Islet of Langerhans (tissue), 1 donor: ENCODE measurements around the gene LGALS1.
"Not testable (repeated sequence)": the region's sequence is repeated elsewhere in the genome, so short reads cannot be mapped to it uniquely, and the experiment has no call there.

Experiments
- FAIRE-seq: peaks from one replicate; lab custom pipeline; 2011; peaks lifted over from hg19 to GRCh38; lab: Jason Lieb, UNC

The LGALS1 gene

GRCh38 chr22:37690407-37690806 lies 15.0 kb downstream of the LGALS1 start:
- no peak for FAIRE-seq

- FAIRE-seq: no peak
These were observed 15.6 kb downstream of the LGALS1 start for GRCh38 chr22:37690901-37691504.

- no peak for FAIRE-seq
These were observed 17.3 kb downstream of the LGALS1 start for GRCh38 chr22:37692627-37693285.

- FAIRE-seq: not testable (repeated sequence)
These were observed 18.7 kb downstream of the LGALS1 start for GRCh38 chr22:37694131-37694530.

GRCh38 chr22:37696260-37696656 lies 20.8 kb downstream of the LGALS1 start:
- not testable (repeated sequence) for FAIRE-seq

GRCh38 chr22:37696657-37697537 lies 21.5 kb downstream of the LGALS1 start, which contains the start of gene TRIOBP:
Gene TRIOBP, plus strand, starts transcription at chr22:37697048. Its CDS starts 4,318 bp downstream, at chr22:37701366.
- no peak for FAIRE-seq

GRCh38 chr22:37697538-37697835 lies 22.1 kb downstream of the LGALS1 start:
- FAIRE-seq: no peak

GRCh38 chr22:37701141-37701786 lies 25.8 kb downstream of the LGALS1 start:
- FAIRE-seq: no peak

- FAIRE-seq: no peak
These were observed 28.5 kb downstream of the LGALS1 start for GRCh38 chr22:37703906-37704305.

GRCh38 chr22:37704645-37705044 lies 29.2 kb downstream of the LGALS1 start:
- FAIRE-seq: no peak

- no peak for FAIRE-seq
These were observed 29.8 kb downstream of the LGALS1 start for GRCh38 chr22:37705205-37705604.

- no peak for FAIRE-seq
These were observed 33.4 kb downstream of the LGALS1 start for GRCh38 chr22:37708580-37709444.

GRCh38 chr22:37709445-37709765 lies 34.0 kb downstream of the LGALS1 start:
- FAIRE-seq: no peak

GRCh38 chr22:37710675-37711074 lies 35.2 kb downstream of the LGALS1 start:
- FAIRE-seq: no peak

- FAIRE-seq: no peak
These were observed 36.1 kb downstream of the LGALS1 start for GRCh38 chr22:37711490-37711889.

- no peak for FAIRE-seq
These were observed 38.3 kb downstream of the LGALS1 start for GRCh38 chr22:37713761-37714160.

GRCh38 chr22:37714634-37715033 lies 39.2 kb downstream of the LGALS1 start:
- no peak for FAIRE-seq

GRCh38 chr22:37715760-37716159 lies 40.3 kb downstream of the LGALS1 start:
- FAIRE-seq: no peak

- FAIRE-seq: no peak
These were observed 41.3 kb downstream of the LGALS1 start for GRCh38 chr22:37716708-37717107.

- not testable (repeated sequence) for FAIRE-seq
These were observed 41.8 kb downstream of the LGALS1 start for GRCh38 chr22:37717235-37717634.

GRCh38 chr22:37717746-37718305 lies 42.4 kb downstream of the LGALS1 start:
- not testable (repeated sequence) for FAIRE-seq
